Mesothelial cell of epicardium (in vitro differentiated cells): ENCODE data around the gene PSMB2. TPM values are rescaled to one million over a fixed set of nuclear protein-coding genes. Genes with fewer than 3 reads are reported as not detected.
A peak's percentile ranks its signal among the peaks of the same experiment; 100 is the strongest.

Experiments
- DNase-seq, 2 experiments: peaks; one replicate each; pipeline ENCODE4 v3.0.0; 2021; ENCODE audit warnings: low spot score in 2 of 2; ENCODE audit not compliant: unreplicated experiment in 2 of 2
- H3K27ac Mint-ChIP-seq: 2 replicates; pipeline ENCODE4 v1.8.0; 2021; ENCODE audit warnings: mixed read lengths
- H3K27me3 Mint-ChIP-seq: 2 replicates; pipeline ENCODE4 v1.8.0; 2021; ENCODE audit warnings: low read depth, mixed read lengths
- H3K36me3 Mint-ChIP-seq: 2 replicates; pipeline ENCODE4 v1.8.0; 2021; ENCODE audit warnings: mixed read lengths
- H3K4me1 Mint-ChIP-seq: 2 replicates; pipeline ENCODE4 v1.8.0; 2021; ENCODE audit warnings: mixed read lengths
- H3K4me3 Mint-ChIP-seq: 2 replicates; pipeline ENCODE4 v1.8.0; 2021; ENCODE audit warnings: mild to moderate bottlenecking, moderate library complexity, mixed read lengths
- H3K9me3 Mint-ChIP-seq: 2 replicates; pipeline ENCODE4 v1.8.0; 2021; ENCODE audit warnings: mixed read lengths
- total RNA-seq: library from RNA; stranded (reverse); gene quantifications from 3 replicates; pipeline ENCODE4 v1.2.1, GENCODE V29; 2021
- TF ChIP-seq, protein P1 (sequence below): fragments of 200-600 bp; sonication (generic); IDR thresholded peaks from one replicate; pipeline ENCODE4 v1.5.0; 2021; ENCODE audit warnings: antibody characterized with exemption; ENCODE audit not compliant: unreplicated experiment

Gene PSMB2
- total RNA-seq, 1 donor from 2014 or later, result 61.1 TPM

DNA sequence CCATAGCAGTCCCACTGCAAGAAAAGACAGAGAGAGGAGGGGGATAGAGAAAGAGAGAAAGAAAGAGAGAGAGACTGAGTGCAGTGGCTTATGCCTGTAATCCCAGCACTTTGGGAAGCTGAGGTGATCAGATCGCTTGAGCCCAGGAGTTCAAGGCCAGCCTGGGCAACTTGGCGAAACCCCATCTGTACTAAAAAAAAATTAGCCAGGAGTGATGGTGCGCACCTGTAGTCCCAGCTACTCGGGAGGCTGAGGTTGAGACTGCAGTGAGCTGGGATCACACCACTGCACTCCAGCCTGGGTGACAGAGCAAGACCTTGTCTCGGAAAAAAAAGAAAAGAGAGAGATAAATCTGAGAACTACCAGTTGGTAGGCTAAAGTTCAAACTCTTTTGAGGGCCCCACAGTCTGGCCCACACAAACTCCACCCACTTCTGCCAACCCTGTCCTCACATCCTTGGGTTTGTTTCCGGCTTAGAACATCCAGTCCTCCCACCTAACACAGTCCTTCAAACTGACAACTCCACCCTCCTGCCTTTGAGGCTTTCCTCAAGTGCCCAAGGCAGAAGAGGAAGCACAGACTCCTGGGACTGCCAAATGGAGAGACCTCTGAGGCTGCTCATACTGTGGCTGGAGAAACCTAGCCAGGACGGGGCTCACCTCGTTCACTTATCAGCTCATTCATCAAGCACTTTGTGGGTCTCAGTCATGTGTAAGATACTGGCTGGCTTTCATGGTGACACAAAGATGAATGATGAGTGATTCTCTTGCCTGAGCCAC, 48.1 kb downstream of the PSMB2 start:
- no peak for DNase-seq
- TF ChIP-seq, protein P1, sequence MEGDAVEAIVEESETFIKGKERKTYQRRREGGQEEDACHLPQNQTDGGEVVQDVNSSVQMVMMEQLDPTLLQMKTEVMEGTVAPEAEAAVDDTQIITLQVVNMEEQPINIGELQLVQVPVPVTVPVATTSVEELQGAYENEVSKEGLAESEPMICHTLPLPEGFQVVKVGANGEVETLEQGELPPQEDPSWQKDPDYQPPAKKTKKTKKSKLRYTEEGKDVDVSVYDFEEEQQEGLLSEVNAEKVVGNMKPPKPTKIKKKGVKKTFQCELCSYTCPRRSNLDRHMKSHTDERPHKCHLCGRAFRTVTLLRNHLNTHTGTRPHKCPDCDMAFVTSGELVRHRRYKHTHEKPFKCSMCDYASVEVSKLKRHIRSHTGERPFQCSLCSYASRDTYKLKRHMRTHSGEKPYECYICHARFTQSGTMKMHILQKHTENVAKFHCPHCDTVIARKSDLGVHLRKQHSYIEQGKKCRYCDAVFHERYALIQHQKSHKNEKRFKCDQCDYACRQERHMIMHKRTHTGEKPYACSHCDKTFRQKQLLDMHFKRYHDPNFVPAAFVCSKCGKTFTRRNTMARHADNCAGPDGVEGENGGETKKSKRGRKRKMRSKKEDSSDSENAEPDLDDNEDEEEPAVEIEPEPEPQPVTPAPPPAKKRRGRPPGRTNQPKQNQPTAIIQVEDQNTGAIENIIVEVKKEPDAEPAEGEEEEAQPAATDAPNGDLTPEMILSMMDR, result no peak
- Mint-ChIP-seq H3K27ac (peak overlapping the region; percentile 11), H3K4me3 (no peak overlapping the region), H3K36me3 (peaks cover 4% of the 10 kb centered on the region), H3K9me3 (no peaks in the 10 kb centered on the region), H3K4me1 (peaks cover 13% of the 10 kb centered on the region), H3K27me3 (no peaks in the 10 kb centered on the region)

DNA sequence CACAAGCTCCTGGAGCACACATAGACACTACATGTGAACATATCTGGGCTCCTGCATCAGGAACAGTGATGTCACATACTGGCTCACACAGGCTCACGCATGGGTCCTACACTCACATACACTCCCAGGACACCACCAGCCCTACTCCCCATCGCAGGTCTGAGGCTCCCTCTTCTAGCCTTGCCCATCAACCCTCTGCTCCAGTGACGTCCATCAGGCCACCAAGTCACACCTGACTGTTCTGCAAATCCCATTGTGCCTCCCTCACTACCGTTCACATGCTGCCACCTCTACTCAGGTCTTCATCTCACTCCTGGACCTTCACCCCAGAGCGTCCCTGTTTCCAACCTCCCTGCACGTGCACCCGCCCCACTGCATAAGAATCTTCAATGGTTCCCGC, 50.1 kb downstream of the PSMB2 start:
- H3K4me3 Mint-ChIP-seq, result no peak overlapping the region
- no peak for DNase-seq
- peaks cover 13% of the 10 kb centered on the region for H3K4me1 Mint-ChIP-seq
- TF ChIP-seq, protein P1, result no peak
- peaks cover 4% of the 10 kb centered on the region for H3K36me3 Mint-ChIP-seq
- H3K9me3 Mint-ChIP-seq, result no peaks in the 10 kb centered on the region
- H3K27ac Mint-ChIP-seq, result no peak overlapping the region
- no peaks in the 10 kb centered on the region for H3K27me3 Mint-ChIP-seq

DNA sequence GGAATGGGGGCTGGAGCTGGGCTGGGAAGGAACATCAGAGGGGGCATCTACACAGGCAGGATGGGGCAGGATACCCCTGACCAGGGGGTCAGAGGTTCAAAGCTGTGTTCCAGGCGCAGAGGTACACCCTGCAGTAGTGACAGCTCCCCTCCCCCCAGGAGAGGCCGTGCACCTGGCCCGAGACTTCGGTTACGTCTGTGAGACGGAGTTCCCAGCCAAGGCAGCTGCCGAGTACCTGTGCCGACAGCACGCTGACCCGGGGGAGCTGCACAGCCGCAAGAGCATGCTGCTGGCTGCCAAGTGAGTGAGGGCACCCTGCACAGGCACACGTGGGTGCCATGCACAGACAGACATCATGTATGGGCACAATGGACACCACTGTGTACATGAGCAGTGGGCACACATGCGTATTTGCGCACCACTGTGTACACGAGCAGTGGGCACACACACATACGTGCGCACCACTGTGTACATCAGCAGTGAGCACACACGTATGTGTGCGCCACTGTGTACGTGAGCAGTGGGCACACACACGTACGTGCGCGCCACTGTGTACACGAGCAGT, 50.8 kb downstream of the PSMB2 start:
- Mint-ChIP-seq H3K27ac (no peak overlapping the region), H3K36me3 (peaks cover 4% of the 10 kb centered on the region), H3K4me1 (peaks cover 13% of the 10 kb centered on the region), H3K4me3 (no peak overlapping the region), H3K27me3 (no peaks in the 10 kb centered on the region), H3K9me3 (no peaks in the 10 kb centered on the region)
- TF ChIP-seq, protein P1, result no peak
- DNase-seq, result no peak

DNA sequence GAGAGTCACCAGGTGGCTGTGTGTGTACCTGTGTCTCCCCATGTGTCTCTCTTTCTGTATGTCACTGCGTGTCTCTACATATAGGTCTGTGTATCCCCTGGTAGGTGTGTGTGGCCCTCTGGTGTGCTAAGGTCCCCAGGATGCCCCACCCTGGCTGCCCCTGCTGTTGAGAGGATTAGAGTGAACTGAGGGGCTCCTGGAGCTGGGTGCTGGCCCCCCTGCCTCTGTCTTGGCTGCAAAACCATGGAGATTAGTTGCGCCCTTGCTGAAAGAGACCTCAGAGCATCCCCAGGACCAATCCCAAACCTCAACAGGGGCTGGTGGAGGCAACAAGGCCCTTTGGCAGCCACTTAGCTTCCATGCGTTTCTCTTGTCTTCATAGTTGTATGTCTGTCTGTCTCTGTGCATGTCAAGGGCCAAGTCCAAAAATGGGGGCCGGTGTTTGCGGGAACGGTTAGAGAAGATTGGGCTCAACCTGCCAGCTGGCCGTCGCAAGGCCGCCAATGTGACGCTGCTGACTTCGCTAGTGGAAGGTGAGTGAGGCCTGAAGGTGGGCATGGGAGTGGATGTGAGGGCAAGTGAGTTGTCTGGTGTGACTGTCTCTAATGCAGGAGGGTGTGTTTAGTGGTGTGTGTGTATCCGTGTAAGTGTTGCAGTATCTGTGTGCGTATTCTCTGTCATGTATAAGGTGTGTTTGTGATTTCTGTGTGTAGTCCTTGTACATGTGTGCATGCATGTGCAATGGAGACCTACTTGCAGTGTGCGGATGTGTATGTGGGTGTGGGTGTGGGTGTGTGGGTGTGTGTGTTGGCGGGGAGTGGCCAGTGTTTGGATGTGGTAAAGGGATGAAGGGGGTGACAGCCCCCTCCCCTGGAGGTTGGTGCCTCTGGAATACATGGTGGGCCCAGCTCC, 51.6 kb downstream of the PSMB2 start:
- peaks cover 4% of the 10 kb centered on the region for H3K36me3 Mint-ChIP-seq
- H3K27ac Mint-ChIP-seq, result no peak overlapping the region
- TF ChIP-seq, protein P1, result no peak
- no peak overlapping the region for H3K4me3 Mint-ChIP-seq
- no peaks in the 10 kb centered on the region for H3K9me3 Mint-ChIP-seq
- no peaks in the 10 kb centered on the region for H3K27me3 Mint-ChIP-seq
- no peak for DNase-seq
- peaks cover 13% of the 10 kb centered on the region for H3K4me1 Mint-ChIP-seq

DNA sequence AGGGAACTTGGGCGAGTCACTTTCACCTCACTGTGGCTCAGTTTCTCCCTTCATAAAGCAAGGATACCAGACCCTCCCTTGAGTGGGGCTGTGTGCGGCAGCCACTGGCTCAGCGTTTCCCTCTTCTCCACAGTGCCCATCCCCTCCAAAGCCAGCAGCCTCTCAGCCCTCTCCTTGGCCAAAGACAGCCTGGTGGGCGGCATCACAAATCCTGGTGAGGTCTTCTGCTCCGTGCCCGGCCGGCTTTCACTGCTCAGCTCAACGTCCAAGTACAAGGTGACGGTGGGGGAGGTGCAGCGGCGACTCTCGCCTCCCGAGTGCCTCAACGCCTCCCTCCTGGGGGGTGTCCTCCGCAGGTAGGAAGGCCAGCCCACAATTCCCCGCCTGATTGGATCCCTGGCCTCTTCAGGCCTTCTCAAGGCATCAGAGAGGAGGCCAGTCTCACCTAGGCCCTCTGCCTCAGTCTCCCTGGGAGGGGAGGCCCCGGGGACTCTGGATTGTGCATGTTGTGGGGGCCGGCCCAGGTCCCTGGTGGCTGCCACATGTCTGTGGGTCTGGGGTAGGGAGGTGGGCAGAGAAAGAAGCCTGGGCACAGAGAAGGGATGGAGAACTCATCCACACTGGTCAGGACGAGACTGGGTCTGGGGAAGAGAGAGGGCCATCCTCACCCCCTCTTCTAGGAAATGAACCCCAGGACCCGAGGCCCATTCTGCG, 53.0 kb downstream of the PSMB2 start:
- Mint-ChIP-seq H3K27ac (no peak overlapping the region), H3K9me3 (no peaks in the 10 kb centered on the region), H3K4me1 (peaks cover 7% of the 10 kb centered on the region), H3K36me3 (peaks cover 4% of the 10 kb centered on the region), H3K4me3 (no peak overlapping the region), H3K27me3 (no peaks in the 10 kb centered on the region)
- TF ChIP-seq, protein P1, result no peak
- DNase-seq, result no peak
